ENCODE results near the gene MYO3B.
"Not testable (repeated sequence)": the region's sequence is repeated elsewhere in the genome, so short reads cannot be mapped to it uniquely, and the experiment has no call there.

Gene MYO3B

GRCh38 chr2:170433448-170433847 is 255.5 kb downstream of the MYO3B start:
- no peak for TF ChIP-seq CTCF (conservative IDR thresholded peaks at IDR 0.05; ENCODE audit: low read depth, low read length)
- no peak for DNase-seq (ENCODE audit: low read depth)

GRCh38 chr2:170434396-170434795 is 256.4 kb downstream of the MYO3B start:
- H3K4me3 ChIP-seq (ENCODE audit: low read depth, low read length); DNase-seq (ENCODE audit: low read depth): not testable (repeated sequence)

More at GRCh38 chr2:170433448-170433847, 255.5 kb downstream of the MYO3B start:
- H3K4me3 ChIP-seq (ENCODE audit: low read depth, low read length): no peak overlapping the region

- no peak for DNase-seq (ENCODE audit: low read depth)
- H3K4me3 ChIP-seq (ENCODE audit: low read depth, low read length): no peak overlapping the region
- TF ChIP-seq CTCF (conservative IDR thresholded peaks at IDR 0.05; ENCODE audit: low read depth, low read length): no peak
These were observed 257.1 kb downstream of the MYO3B start for GRCh38 chr2:170434900-170435621.

- H3K4me3 ChIP-seq (ENCODE audit: low read depth, low read length): no peak overlapping the region
- no peak for DNase-seq (ENCODE audit: low read depth)
- TF ChIP-seq CTCF (conservative IDR thresholded peaks at IDR 0.05; ENCODE audit: low read depth, low read length): no peak
These were observed 258.4 kb downstream of the MYO3B start for GRCh38 chr2:170436077-170436943.

- no peak overlapping the region for H3K4me3 ChIP-seq (ENCODE audit: low read depth, low read length)
- DNase-seq (ENCODE audit: low read depth): no peak
- no peak for TF ChIP-seq CTCF (conservative IDR thresholded peaks at IDR 0.05; ENCODE audit: low read depth, low read length)
These were observed 268.1 kb downstream of the MYO3B start for GRCh38 chr2:170446078-170446477.

GRCh38 chr2:170449034-170449433 is 271.1 kb downstream of the MYO3B start:
- no peak for TF ChIP-seq CTCF (conservative IDR thresholded peaks at IDR 0.05; ENCODE audit: low read depth, low read length)
- no peak overlapping the region for H3K4me3 ChIP-seq (ENCODE audit: low read depth, low read length)
- DNase-seq (ENCODE audit: low read depth): no peak

- TF ChIP-seq CTCF (conservative IDR thresholded peaks at IDR 0.05; ENCODE audit: low read depth, low read length): no peak
- DNase-seq (ENCODE audit: low read depth): no peak
- no peak overlapping the region for H3K4me3 ChIP-seq (ENCODE audit: low read depth, low read length)
These were observed 276.8 kb downstream of the MYO3B start for GRCh38 chr2:170454471-170455372.
